SK-N-SH (cell line): Measurements from ENCODE around the gene MT1M. TPM values are rescaled to one million over a fixed set of nuclear protein-coding genes. Genes with fewer than 3 reads are reported as not detected.

Source experiments
- CTCF ChIA-PET: fragments of 300-600, 350-600 bp; formaldehyde crosslinking; extraction: SDS; loops from one replicate; lab custom pipeline; 2021; lab: Yijun Ruan, JAX
- POLR2A ChIA-PET: fragments of 350-600 bp; sonication (Branson Sonifier 250); formaldehyde crosslinking; extraction: SDS; loops from one replicate; lab custom pipeline; 2020; ENCODE audit warnings: antibody characterized with exemption, inconsistent platforms; lab: Yijun Ruan, JAX
- DNase-seq: peaks from one replicate; pipeline ENCODE4 v3.0.0; 2012
- H2AFZ ChIP-seq: fragments of 200-600 bp; sonication (generic); 2 replicates; pipeline ENCODE4 v1.8.1; 2016; ENCODE audit warnings: antibody characterized with exemption, mild to moderate bottlenecking, low read depth
- H3F3A ChIP-seq: fragments of 200-600 bp; sonication (generic); replicated peaks from 2 replicates; pipeline ENCODE3; 2016; ENCODE audit warnings: antibody characterized with exemption, mild to moderate bottlenecking; ENCODE audit not compliant: insufficient read depth
- H3K27ac ChIP-seq, 2 experiments: fragments of 200-500 bp in 1 of 2; fragments of 200-600 bp in 1 of 2; sonication (Bioruptor generic) in 1 of 2; sonication (generic), shearing (Covaris generic) in 1 of 2; 2 replicates each; pipeline versions ENCODE4 v1.5.1 to v1.6.1; 2014 to 2016; ENCODE audit warnings: low read depth in 2 of 2, inconsistent platforms in 1 of 2, low read length in 1 of 2, mild to moderate bottlenecking in 1 of 2, mixed read lengths in 1 of 2
- H3K27me3 ChIP-seq: fragments of 200-600 bp; sonication (generic), shearing (Covaris generic); 2 replicates; pipeline ENCODE4 v1.6.1; 2016; ENCODE audit warnings: mixed run types; ENCODE audit not compliant: insufficient read depth
- H3K36me3 ChIP-seq, 2 experiments: fragments of 200-500 bp in 1 of 2; fragments of 200-600 bp in 1 of 2; sonication (Bioruptor generic) in 1 of 2; sonication (generic) in 1 of 2; replicated peaks in 1 of 2; 2 replicates each; pipeline versions ENCODE3 to v1.5.1; 2014 to 2016; ENCODE audit warnings: low read length in 1 of 2, mild to moderate bottlenecking in 1 of 2; ENCODE audit not compliant: insufficient read depth in 2 of 2, control insufficient read depth in 1 of 2
- H3K4me1 ChIP-seq, 2 experiments: fragments of 200-500 bp in 1 of 2; fragments of 200-600 bp in 1 of 2; sonication (Bioruptor generic) in 1 of 2; sonication (generic), shearing (Covaris generic) in 1 of 2; 2 replicates each; pipeline versions ENCODE4 v1.5.1 to v1.6.1; 2014 to 2016; ENCODE audit warnings: low read depth in 1 of 2, low read length in 1 of 2, mixed run types in 1 of 2; ENCODE audit not compliant: insufficient read depth in 2 of 2, control insufficient read depth in 1 of 2
- H3K4me2 ChIP-seq: fragments of 200-600 bp; sonication (generic), shearing (Covaris generic); 2 replicates; pipeline ENCODE4 v1.6.1; 2017; ENCODE audit warnings: mixed run types
- H3K4me3 ChIP-seq, 2 experiments: fragments of 200-500 bp in 1 of 2; fragments of 200-600 bp in 1 of 2; sonication (Bioruptor generic) in 1 of 2; sonication (generic), shearing (Covaris generic) in 1 of 2; 2 replicates each; pipeline versions ENCODE4 v1.5.1 to v1.8.1; 2014 to 2016; ENCODE audit warnings: low read depth in 2 of 2, inconsistent platforms in 1 of 2, low read length in 1 of 2, mild to moderate bottlenecking in 1 of 2, mixed read lengths in 1 of 2, moderate library complexity in 1 of 2
- H3K79me2 ChIP-seq: fragments of 200-600 bp; sonication (generic); 2 replicates; pipeline ENCODE4 v1.8.1; 2017; ENCODE audit warnings: mild to moderate bottlenecking; ENCODE audit not compliant: insufficient read depth
- H3K9ac ChIP-seq: fragments of 200-600 bp; sonication (generic); 2 replicates; pipeline ENCODE4 v1.6.1; 2017; ENCODE audit warnings: mixed run types
- H3K9me2 ChIP-seq: fragments of 200-600 bp; sonication (generic); 2 replicates; pipeline ENCODE4 v1.6.1; 2017; ENCODE audit warnings: mixed run types
- H3K9me3 ChIP-seq: fragments of 200-600 bp; sonication (generic); 2 replicates; pipeline ENCODE4 v1.6.1; 2017; ENCODE audit warnings: mixed run types, mild to moderate bottlenecking, moderate library complexity
- H4K20me1 ChIP-seq: fragments of 200-600 bp; sonication (generic); 2 replicates; pipeline ENCODE4 v1.6.1; 2017; ENCODE audit warnings: mild to moderate bottlenecking, mixed run types; ENCODE audit not compliant: insufficient read depth
- ELF1 ChIP-seq: IDR thresholded peaks from 2 replicates; pipeline ENCODE4 v1.4.0; 2012
- EP300 ChIP-seq, 2 experiments: IDR thresholded peaks; 2 replicates each; pipeline versions ENCODE4 v1.4.0 to v1.6.1; 2012; ENCODE audit warnings: borderline replicate concordance in 1 of 2, low read depth in 1 of 2, low read length in 1 of 2
- EZH2phosphoT487 ChIP-seq: fragments of 200-600 bp; sonication (generic); IDR thresholded peaks from 2 replicates; pipeline ENCODE4 v1.6.1; 2017; ENCODE audit warnings: low read depth, mixed run types, mild to moderate bottlenecking, antibody characterized with exemption, moderate library complexity, borderline replicate concordance
- FOXM1 ChIP-seq: IDR thresholded peaks from 2 replicates; pipeline ENCODE4 v1.4.0; 2012; ENCODE audit warnings: low read depth, mild to moderate bottlenecking
- GABPA ChIP-seq: IDR thresholded peaks from 2 replicates; pipeline ENCODE4 v1.4.0; 2012; ENCODE audit warnings: low read depth, mild to moderate bottlenecking
- GATA2 ChIP-seq: sonication (generic); formaldehyde crosslinking; IDR thresholded peaks from 2 replicates; pipeline ENCODE4 v1.5.0; 2020; ENCODE audit warnings: mild to moderate bottlenecking, missing genetic modification reagents
- POLR2AphosphoS5 ChIP-seq: IDR thresholded peaks from 2 replicates; pipeline ENCODE4 v1.6.1; 2012; ENCODE audit warnings: low read depth, low read length
- RCOR1 ChIP-seq: fragments of 150-350 bp; IDR thresholded peaks from 2 replicates; pipeline ENCODE4 v1.6.1; 2017; ENCODE audit warnings: antibody characterized with exemption, low read length
- REST ChIP-seq: IDR thresholded peaks from 2 replicates; pipeline ENCODE4 v1.6.1; 2012; ENCODE audit warnings: mild to moderate bottlenecking, low read depth, low read length, moderate library complexity
- SMC3 ChIP-seq: IDR thresholded peaks from 2 replicates; pipeline ENCODE4 v1.6.1; 2012; ENCODE audit warnings: low read depth, low read length, improper control_type of control experiment
- YY1 ChIP-seq: IDR thresholded peaks from 2 replicates; pipeline ENCODE4 v1.4.0; 2012; ENCODE audit warnings: low read depth, mild to moderate bottlenecking
- WGBS: methylation state at CpG from one replicate; pipeline ENCODE4 v1.1.6; 2017; ENCODE audit warnings: low lambda C conversion rate; 5-methylcytosine and 5-hydroxymethylcytosine counted together
- polyA plus RNA-seq, 3 experiments: library from polyadenylated mRNA; depleted of rRNA; stranded (reverse); fragments of >200 nt; gene quantifications; 2 replicates each; pipeline ENCODE4 v1.2.3, GENCODE V29; 2012
- TF ChIP-seq, protein P1 (sequence below): fragments of 200-600 bp; sonication (generic); IDR thresholded peaks from 2 replicates; pipeline ENCODE4 v1.6.1; 2017; ENCODE audit warnings: antibody characterized with exemption, mild to moderate bottlenecking, moderate library complexity
- TF ChIP-seq, protein P2 (sequence below): fragments of 150-350 bp; IDR thresholded peaks from 2 replicates; pipeline ENCODE4 v1.6.1; 2017; ENCODE audit warnings: antibody characterized with exemption, low read length, low read depth, borderline replicate concordance

MT1M gene
- polyA plus RNA-seq, 1 of the 3 experiments (the other 2 are of a cell fraction): 1.3 TPM

DNA sequence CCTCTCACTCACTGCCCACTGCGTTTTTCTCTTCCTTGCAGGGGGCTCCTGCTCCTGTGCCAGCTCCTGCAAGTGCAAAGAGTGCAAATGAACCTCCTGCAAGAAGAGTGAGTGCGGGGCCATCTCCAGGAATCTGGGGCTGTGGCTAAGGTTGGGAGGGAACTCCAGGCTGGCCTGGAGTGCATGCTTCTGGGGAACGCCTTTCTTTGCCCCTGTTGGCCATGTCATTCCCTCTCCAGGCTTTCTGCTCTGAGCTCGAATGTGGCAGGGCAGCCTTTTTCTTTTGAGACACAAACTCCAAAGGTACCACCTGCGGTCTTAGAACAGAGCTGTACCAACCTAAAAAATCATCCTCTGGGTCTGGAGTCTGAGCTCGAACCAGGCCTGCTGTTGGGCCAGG lies 14.3 kb upstream of the MT1M start:
- Histone ChIP-seq H3K79me2 (no peaks in the 10 kb centered on the region; the same call in 1 of the 2 replicates), H3K27ac (no peak overlapping the region), H3K4me3 (no peak overlapping the region), H3K36me3 (no peaks in the 10 kb centered on the region), H3K9me3 (no peaks in the 10 kb centered on the region), H2AFZ (no peak overlapping the region), H3K9me2 (no peaks in the 10 kb centered on the region), H4K20me1 (no peaks in the 10 kb centered on the region), H3K9ac (no peak overlapping the region), H3K4me2 (no peak overlapping the region), H3F3A (peaks cover 17% of the 10 kb centered on the region), H3K4me1 (peaks cover 0 to 22% of the 10 kb centered on the region in 2 experiments; a peak in 1 of 4 replicates), H3K27me3 (no peaks in the 10 kb centered on the region)
- TF ChIP-seq EP300 (IDR thresholded peaks at IDR 0.05; ENCODE audit: borderline replicate concordance in 1 of 2, low read depth in 1 of 2, low read length in 1 of 2): no peak
- TF ChIP-seq FOXM1: no peak
- TF ChIP-seq GATA2 (CRISPR knock-in tag): no peak
- TF ChIP-seq ELF1: no peak
- no peak for TF ChIP-seq SMC3
- TF ChIP-seq YY1: no peak
- TF ChIP-seq, protein P1, sequence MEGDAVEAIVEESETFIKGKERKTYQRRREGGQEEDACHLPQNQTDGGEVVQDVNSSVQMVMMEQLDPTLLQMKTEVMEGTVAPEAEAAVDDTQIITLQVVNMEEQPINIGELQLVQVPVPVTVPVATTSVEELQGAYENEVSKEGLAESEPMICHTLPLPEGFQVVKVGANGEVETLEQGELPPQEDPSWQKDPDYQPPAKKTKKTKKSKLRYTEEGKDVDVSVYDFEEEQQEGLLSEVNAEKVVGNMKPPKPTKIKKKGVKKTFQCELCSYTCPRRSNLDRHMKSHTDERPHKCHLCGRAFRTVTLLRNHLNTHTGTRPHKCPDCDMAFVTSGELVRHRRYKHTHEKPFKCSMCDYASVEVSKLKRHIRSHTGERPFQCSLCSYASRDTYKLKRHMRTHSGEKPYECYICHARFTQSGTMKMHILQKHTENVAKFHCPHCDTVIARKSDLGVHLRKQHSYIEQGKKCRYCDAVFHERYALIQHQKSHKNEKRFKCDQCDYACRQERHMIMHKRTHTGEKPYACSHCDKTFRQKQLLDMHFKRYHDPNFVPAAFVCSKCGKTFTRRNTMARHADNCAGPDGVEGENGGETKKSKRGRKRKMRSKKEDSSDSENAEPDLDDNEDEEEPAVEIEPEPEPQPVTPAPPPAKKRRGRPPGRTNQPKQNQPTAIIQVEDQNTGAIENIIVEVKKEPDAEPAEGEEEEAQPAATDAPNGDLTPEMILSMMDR: no peak
- no peak for TF ChIP-seq POLR2AphosphoS5
- no peak for TF ChIP-seq RCOR1
- TF ChIP-seq EZH2phosphoT487: no peak
- TF ChIP-seq, protein P2, sequence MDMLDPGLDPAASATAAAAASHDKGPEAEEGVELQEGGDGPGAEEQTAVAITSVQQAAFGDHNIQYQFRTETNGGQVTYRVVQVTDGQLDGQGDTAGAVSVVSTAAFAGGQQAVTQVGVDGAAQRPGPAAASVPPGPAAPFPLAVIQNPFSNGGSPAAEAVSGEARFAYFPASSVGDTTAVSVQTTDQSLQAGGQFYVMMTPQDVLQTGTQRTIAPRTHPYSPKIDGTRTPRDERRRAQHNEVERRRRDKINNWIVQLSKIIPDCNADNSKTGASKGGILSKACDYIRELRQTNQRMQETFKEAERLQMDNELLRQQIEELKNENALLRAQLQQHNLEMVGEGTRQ: no peak
- TF ChIP-seq GABPA: no peak
- no peak for TF ChIP-seq REST
- CTCF ChIA-PET: interaction anchor here (0.6 to 2.4 kb wide), 3 partner anchors 12 to 17 kb away, joined by 3 to 6 read pairs (median 3); no protein-coding TSS in a partner anchor
- no peak for DNase-seq
- POLR2A ChIA-PET: interaction anchor here (1.0 kb wide), 1 partner anchor 12 kb away, joined by 3 read pairs; no protein-coding TSS in a partner anchor
- WGBS: 80% methylated on average over 5 of the region's 6 CpGs
